K562 (cell line): Measurements from ENCODE around the gene PCP4L1. TPM values are rescaled to one million over a fixed set of nuclear protein-coding genes. Genes with fewer than 3 reads are reported as not detected.

ENCODE experiments used
- ZNF280A ChIP-seq: fragments of 450-650 bp; IDR thresholded peaks from 2 replicates; pipeline ENCODE4 v1.6.1; 2018; ENCODE audit warnings: mild to moderate bottlenecking, low read depth; ENCODE audit not compliant: partially characterized antibody
- ZNF589 ChIP-seq: fragments of 200-800 bp; sonication (Bioruptor generic); IDR thresholded peaks from 2 replicates; pipeline ENCODE4 v1.6.1; 2016; ENCODE audit warnings: low read depth, missing genetic modification characterization, missing compliant biosample characterization
- polyA plus RNA-seq, 8 experiments: library from polyadenylated mRNA; depleted of rRNA in 4 of 8; stranded (reverse) in 5 of 8; unstranded in 3 of 8; fragments of >200 nt; fragmentation: Nextera tagmentation in 2 of 8; fragmentation: Illumina TruSeq in 1 of 8; extraction: Ambion mirVana in 2 of 8; extraction: Trizol in 1 of 8; gene quantifications; 2 replicates each; pipeline versions ENCODE4 v1.2.1 to v1.2.3, GENCODE V29; 2011 to 2014; ENCODE audit warnings: inconsistent platforms in 1 of 8, missing spikeins in 1 of 8
- total RNA-seq, 7 experiments: library from RNA; depleted of rRNA in 6 of 7; stranded (reverse); fragments of >200 nt in 6 of 7; fragmentation: Illumina TruSeq in 2 of 7; extraction: Trizol in 2 of 7; gene quantifications; 2 replicates each; pipeline versions ENCODE4 v1.2.1 to v1.2.3, GENCODE V29; 2011 to 2021; ENCODE audit warnings: low replicate concordance in 1 of 7
- TF ChIP-seq, protein P1 (sequence below): fragments of 450-650 bp; IDR thresholded peaks from 2 replicates; pipeline ENCODE4 v1.6.1; 2018; ENCODE audit not compliant: partially characterized antibody

PCP4L1 gene
- total and polyA plus RNA-seq, 9 of the 15 experiments (the other 6 are each of a cell fraction or from before 2014, with no cell fraction given), result not detected

GRCh38 chr1:161226759-161227158 lies 31.8 kb upstream of the PCP4L1 start (continued):
- TF ChIP-seq, protein P1, sequence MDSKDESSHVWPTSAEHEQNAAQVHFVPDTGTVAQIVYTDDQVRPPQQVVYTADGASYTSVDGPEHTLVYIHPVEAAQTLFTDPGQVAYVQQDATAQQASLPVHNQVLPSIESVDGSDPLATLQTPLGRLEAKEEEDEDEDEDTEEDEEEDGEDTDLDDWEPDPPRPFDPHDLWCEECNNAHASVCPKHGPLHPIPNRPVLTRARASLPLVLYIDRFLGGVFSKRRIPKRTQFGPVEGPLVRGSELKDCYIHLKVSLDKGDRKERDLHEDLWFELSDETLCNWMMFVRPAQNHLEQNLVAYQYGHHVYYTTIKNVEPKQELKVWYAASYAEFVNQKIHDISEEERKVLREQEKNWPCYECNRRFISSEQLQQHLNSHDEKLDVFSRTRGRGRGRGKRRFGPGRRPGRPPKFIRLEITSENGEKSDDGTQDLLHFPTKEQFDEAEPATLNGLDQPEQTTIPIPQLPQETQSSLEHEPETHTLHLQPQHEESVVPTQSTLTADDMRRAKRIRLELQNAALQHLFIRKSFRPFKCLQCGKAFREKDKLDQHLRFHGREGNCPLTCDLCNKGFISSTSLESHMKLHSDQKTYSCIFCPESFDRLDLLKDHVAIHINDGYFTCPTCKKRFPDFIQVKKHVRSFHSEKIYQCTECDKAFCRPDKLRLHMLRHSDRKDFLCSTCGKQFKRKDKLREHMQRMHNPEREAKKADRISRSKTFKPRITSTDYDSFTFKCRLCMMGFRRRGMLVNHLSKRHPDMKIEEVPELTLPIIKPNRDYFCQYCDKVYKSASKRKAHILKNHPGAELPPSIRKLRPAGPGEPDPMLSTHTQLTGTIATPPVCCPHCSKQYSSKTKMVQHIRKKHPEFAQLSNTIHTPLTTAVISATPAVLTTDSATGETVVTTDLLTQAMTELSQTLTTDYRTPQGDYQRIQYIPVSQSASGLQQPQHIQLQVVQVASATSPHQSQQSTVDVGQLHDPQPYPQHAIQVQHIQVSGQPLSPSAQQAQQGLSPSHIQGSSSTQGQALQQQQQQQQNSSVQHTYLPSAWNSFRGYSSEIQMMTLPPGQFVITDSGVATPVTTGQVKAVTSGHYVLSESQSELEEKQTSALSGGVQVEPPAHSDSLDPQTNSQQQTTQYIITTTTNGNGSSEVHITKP, result peak; percentile 16
- 0 out of 2 replicates have a peak, but pooled peaks have one; percentile 6 for TF ChIP-seq ZNF589 (CRISPR knock-in tag)
- TF ChIP-seq ZNF280A, result no peak
